Testis (tissue), 2 donors: ENCODE measurements around the gene SERPINA1.

Experiments used
- CTCF ChIP-seq, 3 experiments: fragments of 450-650 bp in 2 of 3; fragments of 200-600 bp in 1 of 3; sonication (generic) in 1 of 3; IDR thresholded peaks; one replicate each; pipeline ENCODE4 v1.5.1; 2016 to 2019; ENCODE audit warnings: antibody characterized with exemption in 3 of 3, mild to moderate bottlenecking in 2 of 3, moderate library complexity in 1 of 3
- POLR2A ChIP-seq: fragments of 450-650 bp; IDR thresholded peaks from one replicate; pipeline ENCODE4 v1.6.1; 2017; ENCODE audit warnings: antibody characterized with exemption, mild to moderate bottlenecking, moderate library complexity

- TF ChIP-seq CTCF (IDR thresholded peaks at IDR 0.05) = no peak
- TF ChIP-seq POLR2A = no peak
Measured at GRCh38 chr14:94408546-94409095, 20.2 kb upstream of the SERPINA1 start.
